IPS-NIHi7 (cell line): ENCODE results near the gene NDUFAF8.

Source experiments
- DNase-seq: peaks from one replicate; pipeline ENCODE4 v3.0.0; 2012; ENCODE audit warnings: mixed read lengths; ENCODE audit errors: extremely low spot score

Gene NDUFAF8

DNA sequence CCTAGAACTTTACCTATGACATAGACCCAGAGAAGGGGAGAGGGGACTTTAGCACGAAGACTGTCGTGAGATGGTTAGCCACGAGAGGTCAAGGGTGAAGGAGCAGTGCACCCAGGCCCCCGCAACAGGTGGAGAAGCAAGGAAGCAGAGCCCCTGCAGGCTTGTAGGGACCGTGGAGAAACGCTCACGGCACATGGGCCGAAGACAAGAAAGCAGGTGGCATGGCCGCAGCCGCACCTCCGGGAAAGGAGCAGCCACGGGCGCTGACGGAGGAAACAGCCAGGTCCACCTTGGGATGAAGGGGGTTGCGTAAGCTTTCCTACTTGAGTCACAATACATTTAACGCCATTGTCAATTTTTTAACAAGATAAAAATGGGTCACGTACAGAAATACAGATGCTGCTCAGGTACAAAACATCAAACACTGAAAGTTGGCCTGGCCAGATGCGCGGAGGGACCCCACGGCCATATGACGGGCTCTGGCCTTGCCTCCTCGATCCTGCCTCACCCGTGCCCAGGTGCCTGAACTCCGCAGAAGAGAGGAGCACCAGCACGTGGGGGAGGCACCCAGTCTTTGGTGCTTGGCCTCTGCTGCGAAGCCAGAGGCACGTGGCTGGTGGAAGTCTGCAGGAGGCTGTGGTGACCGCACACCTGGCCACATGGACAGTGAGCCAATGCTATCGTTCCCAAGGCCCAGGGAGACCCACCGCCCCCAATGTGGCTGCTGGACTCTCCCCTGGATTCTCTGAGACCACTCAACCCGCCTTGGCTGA, 34.8 kb downstream of the NDUFAF8 start:
- no peak for DNase-seq

DNA sequence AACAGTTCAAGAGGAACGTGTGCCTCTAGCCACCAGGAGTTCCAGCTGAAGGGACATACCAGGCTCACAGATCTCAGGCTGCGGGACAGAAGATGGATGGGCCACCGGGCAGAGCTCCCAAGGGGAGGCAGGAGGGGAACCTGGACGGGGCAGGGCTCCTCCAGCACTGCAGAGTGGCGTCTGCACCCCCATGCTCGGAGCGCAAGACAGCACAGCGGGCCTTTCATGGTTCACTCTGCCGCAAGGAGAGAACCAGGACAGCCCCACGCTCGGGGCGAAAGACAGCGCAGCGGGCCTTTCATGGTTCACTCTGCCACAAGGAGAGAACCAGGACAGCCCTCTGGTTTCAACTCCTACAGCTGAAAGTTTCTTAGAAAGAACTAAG, 35.3 kb downstream of the NDUFAF8 start:
- DNase-seq = no peak

DNA sequence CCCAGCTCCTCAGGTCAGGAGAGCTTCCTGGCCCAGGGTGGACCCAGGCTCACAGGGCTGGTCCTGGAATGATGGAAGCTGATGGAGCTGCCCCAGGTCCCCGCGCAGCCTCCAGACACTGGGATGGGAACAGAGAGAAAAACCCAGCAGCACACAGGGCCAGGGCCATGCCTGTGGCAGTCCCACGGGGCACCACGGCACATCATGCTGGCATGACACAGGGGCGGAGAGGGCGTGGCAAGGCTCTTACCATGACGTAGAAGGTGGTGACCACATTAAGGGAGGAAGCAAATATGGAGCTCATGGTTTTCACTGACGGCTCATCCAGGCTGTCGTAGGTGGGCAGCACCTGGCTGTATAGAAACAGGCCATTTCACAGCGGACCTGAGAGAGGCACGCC, 37.7 kb downstream of the NDUFAF8 start:
- DNase-seq = no peak

DNA sequence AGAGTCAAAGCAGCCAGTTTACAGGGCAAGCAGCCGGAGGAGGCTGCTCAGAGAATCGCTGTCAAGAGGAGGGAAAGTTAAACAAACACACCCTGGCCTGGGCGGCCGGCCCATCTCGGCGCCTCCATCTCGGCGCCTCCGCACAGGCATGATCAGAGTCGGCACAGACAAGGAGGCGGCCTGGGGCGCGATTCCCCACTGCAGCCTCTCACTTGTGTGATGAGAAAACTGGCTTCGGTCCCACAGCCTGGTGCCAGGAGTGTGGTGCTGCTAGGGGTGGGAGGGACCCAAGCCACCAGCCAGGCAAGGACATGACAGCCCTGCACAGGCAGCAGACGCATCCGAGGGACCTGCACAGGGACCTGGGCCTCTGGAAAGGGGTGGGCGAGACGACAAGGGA, 38.3 kb downstream of the NDUFAF8 start:
- no peak for DNase-seq

DNA sequence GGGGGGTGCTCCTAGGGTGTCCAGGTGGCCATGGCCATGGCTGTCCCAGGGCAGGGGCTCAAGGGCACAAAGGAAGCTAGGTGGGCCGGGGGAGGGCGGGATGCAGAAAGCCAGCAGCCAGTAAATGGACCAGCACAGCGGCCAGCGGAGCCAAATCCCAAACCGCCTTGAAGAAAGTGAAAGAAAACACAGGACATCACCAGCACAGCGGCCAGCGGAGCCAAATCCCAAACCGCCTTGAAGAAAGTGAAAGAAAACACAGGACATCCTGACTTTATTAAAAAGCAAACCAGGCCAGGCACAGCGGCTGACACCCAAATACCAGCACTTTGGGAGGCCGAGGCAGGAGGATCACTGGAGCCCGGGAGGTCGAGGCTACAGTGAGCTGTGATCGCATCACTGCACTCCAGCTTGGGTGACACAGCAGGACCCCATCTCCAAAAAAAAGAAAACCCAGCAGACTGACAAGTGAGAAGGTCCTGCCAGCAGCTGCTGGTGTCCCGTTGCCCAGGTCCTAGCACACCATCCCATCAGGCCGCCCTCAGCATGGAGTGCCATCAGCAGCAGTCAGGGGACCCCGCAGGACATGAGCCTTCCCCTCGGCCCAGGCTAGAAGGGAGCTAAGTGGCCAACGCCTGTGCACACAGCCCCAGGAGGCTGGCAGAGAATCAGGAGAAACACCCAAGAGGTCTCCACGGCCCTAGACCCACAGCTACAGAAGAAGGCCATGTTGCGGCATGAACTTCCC, 39.0 kb downstream of the NDUFAF8 start:
- DNase-seq = no peak

DNA sequence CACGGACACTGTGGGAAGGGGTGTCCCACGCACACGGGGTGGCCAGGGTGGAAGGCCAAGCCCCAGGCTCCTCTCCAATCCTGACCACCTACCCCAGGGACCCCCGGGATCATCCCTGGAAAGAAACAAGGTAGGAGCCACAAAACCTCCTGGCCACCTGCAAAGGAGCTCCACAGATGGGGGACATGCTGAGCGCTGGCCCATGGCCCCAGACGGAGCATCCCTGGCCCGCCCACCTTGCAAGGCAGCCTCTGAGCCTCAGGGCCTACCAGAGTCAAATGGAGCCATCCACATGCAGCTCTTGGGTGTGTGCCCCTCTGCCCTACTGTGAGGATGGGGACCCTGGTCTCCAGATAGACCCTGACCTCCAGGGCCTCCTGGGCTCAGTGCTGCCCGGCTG, 39.7 kb downstream of the NDUFAF8 start:
- no peak for DNase-seq

DNA sequence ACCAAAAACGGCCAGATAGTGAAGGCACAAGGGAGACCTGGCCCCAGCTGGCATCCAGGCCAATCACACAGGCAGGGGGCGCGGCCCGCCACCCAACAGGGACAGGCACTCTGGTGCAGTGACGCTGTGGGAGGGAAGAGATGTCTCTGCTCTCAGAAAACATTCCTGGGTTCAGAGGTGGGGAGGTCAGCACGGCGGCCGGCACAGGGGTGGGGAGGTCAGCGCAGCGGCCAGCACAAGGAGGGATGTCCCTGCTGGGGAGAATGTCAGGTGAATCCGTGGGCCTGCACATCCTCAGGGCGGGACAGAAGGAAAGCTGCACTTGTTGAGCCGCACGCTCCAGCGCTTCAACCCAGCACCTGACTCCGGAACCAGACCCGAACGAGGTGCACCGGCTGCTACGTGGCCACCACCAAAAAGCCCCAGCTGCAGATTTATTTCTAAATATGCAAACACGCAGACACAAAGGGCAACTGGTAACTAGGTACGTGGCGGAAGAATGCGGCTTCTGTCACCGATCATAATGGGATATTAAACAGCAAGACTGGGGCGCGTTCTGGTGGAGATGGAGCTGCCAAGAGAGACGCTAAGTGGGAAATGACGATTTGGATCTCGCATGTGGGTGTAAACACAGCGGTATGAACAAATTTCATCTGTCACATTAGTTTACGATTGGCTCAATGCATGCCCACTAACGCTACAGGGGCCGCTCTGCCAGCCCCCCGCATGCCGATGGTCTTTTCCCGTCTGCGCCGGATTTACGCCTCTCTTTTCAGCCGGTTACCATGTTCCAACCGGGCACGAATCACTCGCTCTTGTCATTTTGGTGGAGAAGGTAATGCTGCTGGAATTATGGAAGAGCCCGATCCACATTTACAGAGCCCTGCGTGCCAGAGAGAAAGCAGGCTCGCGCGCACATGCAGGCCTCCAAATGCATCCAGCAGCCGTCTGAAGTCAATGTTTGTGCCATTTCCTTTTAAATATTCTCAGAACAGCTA, 40.5 kb downstream of the NDUFAF8 start:
- no peak for DNase-seq

DNA sequence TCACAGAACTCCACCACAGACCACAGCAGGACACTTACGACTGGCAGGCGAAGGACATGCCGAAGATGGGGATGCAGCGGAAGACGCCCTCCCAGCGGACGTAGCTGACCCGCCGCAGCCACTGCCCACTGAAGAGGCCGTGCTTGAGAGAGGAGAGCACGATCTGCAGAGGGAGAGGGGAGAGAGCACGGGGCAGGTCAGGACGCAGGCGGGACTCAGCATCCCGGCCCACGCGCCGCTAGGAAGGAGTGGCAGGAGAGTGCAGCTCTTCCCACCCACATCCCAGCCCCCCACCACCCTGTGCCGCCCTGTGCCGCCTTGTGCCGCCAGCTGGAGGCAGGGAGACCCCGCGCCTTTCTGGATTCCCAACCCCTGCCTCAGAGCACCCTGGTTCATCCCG, 41.5 kb downstream of the NDUFAF8 start:
- DNase-seq = no peak

DNA sequence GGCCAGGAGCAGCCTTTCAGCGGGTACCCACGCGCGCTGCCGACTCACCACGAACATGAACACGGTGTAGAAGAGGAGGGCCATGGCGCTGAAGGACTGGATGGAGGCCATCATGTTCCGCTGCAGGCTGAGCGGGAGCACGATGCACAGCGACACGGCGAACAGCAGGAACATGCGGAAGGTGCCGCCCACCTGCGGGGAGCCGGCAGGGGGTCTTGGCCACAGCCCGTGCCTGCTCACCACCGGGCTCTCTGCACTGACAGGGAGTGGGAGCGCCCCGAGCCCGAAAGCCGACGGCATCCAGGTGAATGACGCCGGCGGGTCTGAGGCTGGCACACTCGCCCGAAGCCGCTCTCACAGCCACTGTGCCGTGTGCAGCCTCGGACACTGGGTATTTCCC, 43.0 kb downstream of the NDUFAF8 start:
- DNase-seq = no peak

DNA sequence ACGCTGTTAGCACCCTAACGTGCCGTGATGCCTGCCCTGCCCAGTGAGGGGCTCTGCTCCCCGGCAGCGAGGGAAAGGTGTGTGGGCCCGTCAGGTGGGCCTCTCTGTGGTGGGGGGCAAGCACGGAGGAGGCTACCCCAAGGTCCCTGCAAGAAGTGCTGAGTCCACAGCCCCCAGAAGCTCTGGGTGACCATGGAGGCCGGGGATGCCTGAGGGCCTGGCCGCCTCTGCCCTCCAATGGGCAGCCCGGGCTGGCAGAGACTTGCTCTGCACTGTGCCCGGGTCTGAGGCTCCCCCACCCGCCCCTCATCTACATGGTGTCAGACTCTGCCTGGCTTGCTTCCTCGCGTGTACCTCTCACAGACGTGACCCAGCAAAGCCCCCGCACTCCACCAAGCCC, 43.8 kb downstream of the NDUFAF8 start:
- no peak for DNase-seq

DNA sequence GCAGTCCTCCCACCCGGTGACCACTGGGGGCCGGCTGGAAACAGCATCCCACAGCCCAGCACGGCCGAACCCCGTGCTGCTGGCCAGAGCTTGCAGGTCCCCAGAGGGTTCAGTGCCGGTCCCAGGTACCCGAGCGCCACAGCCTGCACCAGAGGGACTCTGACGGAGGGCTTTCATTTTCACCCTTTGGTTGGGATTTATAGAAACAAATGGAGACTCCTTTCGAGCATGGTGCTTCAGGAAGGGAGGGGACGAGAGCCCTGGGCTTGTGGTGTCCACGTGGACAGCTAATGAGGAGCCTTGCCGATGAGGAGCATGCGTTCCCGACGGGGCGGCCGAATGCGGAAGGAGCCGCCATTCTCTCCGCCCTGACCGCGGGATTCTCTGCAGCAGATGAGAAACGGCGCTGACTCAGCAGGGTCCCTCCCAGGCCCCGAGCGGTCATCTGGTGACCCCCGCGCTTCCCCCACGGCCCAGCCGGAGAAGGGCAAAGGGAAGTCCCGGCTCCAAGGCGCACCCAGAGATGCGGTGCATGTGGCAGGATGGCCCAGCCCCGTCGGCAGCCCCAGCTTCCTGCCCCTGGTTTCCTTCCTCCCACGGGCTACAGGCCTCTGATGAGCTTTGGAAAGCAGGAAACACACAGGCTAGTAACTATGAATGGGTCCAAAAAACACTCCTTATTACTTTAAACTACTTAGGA, 46.2 kb downstream of the NDUFAF8 start:
- no peak for DNase-seq

DNA sequence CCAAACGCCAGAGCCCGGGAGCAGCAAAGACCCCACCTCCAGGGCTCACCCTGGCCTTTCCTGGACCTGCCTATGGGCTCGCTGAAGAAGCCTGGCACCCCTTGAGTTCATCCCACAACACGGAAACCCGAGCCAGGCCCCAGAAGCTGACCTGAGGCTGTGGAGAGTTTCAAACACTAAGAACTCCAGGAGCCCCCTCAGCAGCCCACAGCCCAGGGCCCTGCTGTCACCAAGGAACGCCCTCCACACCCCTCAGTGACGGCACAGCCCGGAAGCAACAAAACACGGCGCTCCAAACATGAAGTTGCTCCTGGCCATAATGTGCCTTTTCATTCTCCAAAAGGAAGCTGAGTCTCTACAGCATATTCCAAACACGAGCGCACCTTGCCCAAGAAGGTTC, 46.8 kb downstream of the NDUFAF8 start:
- DNase-seq = no peak

DNA sequence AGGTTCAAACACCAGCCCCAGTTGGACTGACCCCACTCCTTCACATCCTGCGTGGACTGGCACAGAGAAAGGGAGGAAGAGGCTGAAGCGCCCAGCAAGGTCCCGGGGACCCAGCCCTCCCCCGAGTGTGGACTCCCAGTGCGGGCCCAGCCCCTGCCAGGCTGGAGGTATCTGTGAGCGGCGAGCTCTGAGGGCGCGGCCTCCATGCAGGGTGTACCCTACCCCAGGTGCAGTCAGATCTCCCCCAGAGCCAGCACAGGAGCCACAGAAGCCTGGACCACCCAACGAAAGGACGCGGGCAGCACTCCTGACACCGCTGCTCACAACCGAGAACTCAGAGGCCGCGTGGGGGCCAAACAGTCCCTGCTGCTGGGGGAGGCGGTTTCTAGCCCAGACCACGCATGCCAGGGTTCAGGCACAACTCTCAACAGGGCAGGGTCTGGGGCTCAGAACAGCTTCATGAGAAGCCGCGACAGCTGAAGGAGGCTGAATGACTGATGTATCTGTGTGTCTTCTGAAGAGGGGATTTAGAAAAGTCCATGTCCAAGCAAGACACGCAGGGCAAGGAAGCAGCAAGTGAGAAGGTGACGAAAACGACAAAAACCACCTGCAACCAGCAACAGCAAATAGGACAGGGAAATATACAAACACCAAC, 47.5 kb downstream of the NDUFAF8 start:
- DNase-seq = no peak

DNA sequence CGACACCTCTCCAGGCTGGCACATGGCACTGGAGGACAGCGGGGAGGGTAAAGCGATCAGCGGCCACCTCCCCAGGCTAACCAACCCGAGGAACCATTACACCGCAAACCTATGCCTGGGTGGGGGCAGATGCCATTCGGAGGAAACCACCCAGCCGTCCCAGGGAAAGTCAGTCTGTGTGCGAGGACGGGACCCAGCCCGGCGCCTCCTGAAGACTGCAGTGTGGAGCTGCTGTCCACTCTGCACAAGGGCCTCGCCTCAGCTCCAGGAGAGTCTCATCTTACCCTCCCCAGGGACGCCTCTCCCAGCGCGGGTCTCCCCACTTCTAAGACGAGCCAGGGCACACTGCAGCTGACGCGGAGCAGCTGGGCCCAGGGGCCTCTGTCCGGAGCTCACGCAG, 48.0 kb downstream of the NDUFAF8 start:
- no peak for DNase-seq

DNA sequence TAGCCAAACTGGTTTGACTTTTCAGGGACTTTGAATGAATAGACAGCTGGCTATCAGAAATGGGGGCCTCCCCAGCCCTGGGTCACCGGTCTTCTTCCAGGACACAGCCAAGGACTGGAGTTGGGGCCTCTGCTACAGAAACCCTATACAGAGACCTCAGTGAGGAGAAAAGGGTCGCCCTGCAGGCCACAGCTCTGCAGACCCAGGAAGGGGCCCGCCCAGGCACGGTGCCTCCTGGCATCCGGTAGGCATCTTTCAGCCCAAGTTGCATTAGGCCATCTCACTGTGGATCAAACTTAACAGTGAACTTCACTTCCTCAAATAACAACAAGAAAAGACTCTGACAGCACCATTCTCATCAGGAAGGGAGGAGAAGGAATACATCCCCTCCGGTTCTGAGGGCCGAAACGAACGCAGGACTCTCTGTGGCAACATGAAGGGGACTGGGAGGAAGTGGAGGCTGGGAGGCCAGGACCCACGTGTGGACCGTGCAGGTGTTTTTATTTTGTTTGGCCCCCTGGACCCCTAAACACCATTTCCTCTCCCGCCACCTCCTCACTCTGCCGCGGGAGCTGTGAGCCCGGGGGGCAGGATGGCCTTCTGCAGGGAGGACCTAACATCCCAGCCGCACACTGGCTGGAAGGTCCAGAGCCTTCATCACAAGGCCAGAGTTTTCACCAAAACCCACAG, 48.8 kb downstream of the NDUFAF8 start:
- DNase-seq = no peak

DNA sequence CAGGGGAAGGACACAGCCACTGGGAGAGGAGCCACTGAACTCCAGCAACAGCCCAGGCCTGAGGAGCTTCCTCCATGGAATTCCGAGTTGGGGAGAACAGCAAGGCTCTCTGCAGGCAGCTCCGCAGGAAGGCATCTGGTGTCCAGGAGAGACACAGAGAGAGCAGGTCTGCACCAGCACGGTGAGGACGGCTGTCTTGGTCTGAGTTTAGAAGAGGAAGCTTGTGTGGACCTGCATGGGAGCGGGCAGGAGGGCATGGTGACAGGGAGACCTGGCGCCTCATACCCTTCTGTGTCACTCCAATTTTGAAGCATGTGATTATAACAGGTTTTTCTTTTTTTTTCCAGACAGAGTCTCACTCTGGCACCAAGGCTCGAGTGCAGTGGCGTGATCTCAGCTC, 49.6 kb downstream of the NDUFAF8 start:
- DNase-seq = no peak

DNA sequence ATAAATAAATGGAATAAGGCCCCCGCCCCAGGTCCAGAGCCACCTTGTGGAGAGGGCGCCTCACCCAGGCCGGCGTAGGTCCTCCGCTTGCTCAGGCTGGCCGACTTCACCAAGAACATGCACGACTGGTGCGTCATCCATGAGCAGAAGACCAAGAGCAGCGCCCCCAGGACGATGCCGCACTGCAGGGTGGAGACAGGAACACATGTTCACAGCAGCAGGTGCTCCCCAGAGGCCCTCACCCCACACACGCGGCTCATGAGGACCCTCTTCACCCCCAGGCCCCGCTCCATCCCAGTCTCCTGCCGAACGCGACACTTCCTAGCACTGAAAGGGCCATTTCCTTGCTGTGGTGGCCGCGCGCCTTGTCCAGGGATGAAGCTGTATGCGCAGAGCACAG, 50.5 kb downstream of the NDUFAF8 start:
- no peak for DNase-seq

DNA sequence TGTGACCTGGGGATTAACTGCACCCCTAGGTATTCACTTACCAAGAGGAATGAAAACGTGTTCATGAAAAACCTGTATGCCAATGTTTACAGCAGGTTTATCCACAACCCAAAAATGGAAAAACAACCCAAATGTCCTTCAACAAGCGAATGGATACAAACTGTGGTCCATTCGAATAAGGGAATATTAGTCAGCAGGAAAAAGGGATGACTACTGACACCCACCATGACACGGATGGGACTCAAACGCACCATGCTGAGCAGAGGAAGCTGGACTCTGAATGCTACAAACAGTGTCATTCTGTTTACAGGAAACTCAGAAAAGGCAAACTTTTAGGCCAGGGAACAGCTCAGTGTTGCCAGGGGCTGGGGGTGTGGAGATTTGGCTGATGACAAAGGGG, 51.1 kb downstream of the NDUFAF8 start:
- no peak for DNase-seq
